T-helper 9 cell (primary cell): ENCODE results near the gene RAD51B.

Experiments used
- DNase-seq: peaks from one replicate; pipeline ENCODE4 v3.0.0-alpha.2; 2020

Gene RAD51B

GRCh38 chr14:68239988-68240771 lies 420.6 kb downstream of the RAD51B start:
- DNase-seq = no peak

DNA sequence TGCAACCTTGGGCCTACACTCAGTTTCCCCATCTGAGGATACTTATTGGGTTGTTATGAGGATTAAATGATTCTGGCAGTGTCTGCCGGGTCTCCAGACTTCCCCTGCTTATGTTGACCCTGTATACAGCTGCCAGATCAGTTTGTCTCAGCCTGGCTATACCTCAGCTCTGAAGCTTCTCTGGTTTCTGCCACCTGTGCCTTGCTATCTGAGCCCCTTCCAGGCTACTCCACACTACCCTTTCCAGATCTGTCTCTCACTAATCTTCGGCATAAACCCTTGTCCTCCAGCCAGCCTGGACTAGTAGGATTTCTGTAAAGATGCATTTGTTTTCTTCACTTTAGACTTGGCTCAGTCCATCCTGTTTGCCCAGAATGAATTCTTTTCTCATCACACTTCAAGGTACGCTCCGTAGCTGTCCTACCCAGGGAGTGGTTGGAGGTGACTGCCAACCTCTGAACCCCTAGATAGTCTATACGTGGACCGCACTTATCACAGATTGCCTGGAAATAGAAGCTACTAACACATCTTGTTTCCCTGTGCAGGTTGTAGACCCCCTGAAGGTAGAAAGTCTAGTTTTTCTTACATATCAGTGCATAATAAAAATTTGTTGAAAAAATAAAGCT lies 422.4 kb downstream of the RAD51B start:
- no peak for DNase-seq

GRCh38 chr14:68243450-68244010 lies 424.0 kb downstream of the RAD51B start:
- no peak for DNase-seq

GRCh38 chr14:68244262-68244980 lies 424.8 kb downstream of the RAD51B start:
- DNase-seq = no peak

- DNase-seq = no peak
These were observed 425.8 kb downstream of the RAD51B start for GRCh38 chr14:68245146-68246073.

DNA sequence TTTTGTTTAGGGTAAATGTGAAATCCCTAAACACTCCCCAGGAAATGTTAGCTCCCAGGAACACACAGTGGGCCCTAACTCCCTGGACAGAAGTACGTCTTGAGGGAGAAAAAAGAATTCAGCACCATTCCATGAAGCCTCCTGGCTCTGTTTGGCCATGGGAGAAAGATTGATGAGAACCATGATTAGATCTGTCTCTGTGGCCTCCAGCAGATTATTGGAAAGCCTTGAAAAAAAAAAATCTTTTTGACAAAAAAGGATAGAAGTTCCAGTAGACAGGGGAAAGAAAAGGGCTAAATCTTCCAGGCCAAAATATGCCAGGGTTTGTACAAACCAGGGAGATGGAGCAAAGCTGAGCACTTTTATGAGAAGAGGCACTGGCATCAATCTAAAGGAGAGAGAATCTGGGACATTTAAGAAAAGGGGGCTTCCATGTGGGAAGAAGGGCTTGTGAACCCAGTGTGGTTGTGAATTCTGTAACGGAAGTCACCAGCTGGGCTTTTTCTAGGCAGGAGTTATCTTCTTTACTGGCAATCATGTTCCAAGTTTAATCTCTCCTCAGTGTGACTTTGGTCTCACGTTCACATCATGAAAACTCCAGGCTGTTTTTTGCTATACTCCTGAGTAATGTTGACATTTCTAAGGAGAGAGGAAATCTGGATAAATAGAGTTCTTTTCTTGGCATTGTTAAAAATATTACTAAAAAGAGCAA lies 426.7 kb downstream of the RAD51B start:
- no peak for DNase-seq

- no peak for DNase-seq
These were observed 427.2 kb downstream of the RAD51B start for GRCh38 chr14:68246786-68247105.

DNA sequence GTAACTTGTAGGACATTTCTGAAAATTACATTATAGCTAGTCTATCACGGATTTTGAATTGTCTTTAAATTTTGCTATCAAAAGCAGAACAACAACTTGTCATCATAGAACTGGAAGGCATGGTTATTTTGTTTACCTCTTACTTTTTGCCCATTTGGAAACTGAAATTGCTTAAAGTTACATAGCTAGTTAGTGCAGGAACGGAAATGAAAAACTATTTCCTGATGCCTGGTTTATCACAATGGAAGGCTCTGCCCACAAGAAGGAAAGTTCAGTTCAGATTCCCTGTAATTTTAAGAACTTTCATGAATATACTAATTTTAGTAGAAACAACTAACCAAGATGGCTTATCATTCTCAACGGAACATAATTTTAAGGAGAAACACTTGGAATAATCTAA lies 427.7 kb downstream of the RAD51B start:
- DNase-seq = no peak

DNA sequence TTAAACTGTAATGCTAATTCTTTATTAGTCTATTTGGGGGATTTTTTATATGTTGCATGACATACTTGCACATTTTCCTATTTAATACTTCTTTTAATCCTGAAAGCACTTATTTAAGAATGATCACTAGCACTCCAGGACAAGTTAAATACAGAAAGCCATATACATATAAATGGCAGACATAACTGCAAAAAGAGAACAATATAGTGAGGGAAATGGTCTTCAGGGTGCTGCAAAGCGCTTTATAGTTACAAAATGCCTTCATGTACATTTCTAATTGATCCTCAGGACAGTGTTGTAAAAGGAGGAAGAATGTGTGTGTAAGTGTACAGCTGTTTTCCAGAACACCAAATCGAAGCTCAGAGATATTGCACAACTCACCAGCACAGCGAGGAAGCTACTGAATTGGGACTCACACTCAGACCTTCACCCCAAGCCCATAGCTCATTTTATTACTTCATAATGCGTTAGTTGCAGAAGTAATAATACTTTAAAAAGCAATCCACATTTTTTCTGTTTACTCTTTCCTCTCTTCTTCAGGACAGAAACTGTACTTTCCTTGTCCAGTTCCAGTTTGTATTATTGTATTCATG lies 428.2 kb downstream of the RAD51B start:
- DNase-seq = no peak

- no peak for DNase-seq
These were observed 429.1 kb downstream of the RAD51B start for GRCh38 chr14:68248481-68249255.

GRCh38 chr14:68249661-68250451 lies 430.3 kb downstream of the RAD51B start:
- no peak for DNase-seq

DNA sequence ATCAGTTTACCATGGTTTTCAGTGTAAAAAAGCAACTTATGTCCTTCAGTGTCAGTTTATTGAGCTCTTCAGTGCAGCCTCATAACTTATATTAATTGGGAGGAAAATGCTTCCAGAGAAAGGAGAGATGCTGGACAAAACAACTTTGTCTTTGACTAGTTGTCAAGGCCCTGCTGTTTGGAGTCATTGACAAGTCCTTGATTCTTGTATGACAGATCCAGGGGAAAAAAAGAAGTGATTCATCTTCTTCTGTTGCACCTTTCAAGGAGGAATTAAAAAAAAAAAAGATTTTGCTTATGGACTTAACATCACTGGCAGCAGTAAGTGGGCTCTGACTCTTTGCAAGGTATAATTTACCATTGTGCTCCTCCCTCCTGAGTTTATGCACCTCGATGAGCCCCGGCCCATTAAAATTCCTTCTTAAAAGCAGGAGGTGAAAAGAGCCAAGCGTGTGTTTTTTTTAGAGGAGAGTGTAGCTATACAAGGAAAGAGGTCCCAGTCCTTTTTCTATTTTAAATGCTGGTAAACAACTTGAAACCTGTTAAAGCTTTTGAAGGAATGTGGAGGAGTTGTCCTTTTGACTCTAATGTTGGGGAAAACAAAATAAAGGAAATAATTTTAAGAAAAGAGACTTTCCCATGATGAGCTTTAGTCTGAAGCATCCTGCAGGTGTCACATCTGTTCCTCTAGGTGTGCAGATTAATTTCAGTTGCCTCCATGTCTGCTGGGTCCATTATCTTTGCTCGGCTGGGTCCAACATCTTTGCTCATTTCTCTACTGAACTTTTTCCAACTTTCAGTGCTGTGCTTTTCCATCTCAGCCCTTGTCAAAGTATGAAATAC lies 431.6 kb downstream of the RAD51B start:
- no peak for DNase-seq

DNA sequence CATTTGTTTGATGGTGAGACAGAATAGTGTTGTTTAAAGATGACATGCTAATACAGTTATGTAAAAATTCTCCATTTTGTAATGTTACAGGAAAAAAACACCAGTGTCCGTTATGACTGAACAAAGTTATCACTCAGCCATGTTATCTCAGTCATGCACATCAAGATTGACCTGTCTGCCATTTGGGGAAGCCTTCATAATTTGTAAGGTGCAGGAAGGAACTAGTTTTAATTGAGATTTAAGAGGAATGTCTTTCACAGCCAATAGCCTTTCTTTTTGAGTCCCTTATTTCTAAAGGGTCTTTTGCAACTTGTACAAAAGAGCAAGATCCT lies 432.2 kb downstream of the RAD51B start:
- no peak for DNase-seq

GRCh38 chr14:68253160-68253780 lies 433.7 kb downstream of the RAD51B start:
- DNase-seq = no peak

GRCh38 chr14:68253878-68254528 lies 434.4 kb downstream of the RAD51B start:
- no peak for DNase-seq

- DNase-seq = no peak
These were observed 435.3 kb downstream of the RAD51B start for GRCh38 chr14:68254669-68255527.

GRCh38 chr14:68255693-68256178 lies 436.2 kb downstream of the RAD51B start:
- no peak for DNase-seq
